Keratinocyte (primary cell): Measurements from ENCODE around the gene SLC34A2. TPM values are rescaled to one million over a fixed set of nuclear protein-coding genes. Genes with fewer than 3 reads are reported as not detected.

Experiments used
- DNase-seq: peaks from one replicate; pipeline ENCODE4 v3.0.0-alpha.2; 2011; ENCODE audit warnings: low read depth, missing footprints, low spot score
- FAIRE-seq: peaks from 2 replicates; lab custom pipeline; 2011; peaks lifted over from hg19 to GRCh38; lab: Jason Lieb, UNC
- H2AFZ ChIP-seq: 2 replicates; pipeline ENCODE4 v1.6.0; 2012; ENCODE audit warnings: low read length, control low read depth, inconsistent platforms; ENCODE audit not compliant: control insufficient read depth
- H3K27ac ChIP-seq: 2 replicates; pipeline ENCODE4 v1.5.1; 2011; ENCODE audit warnings: low read length; ENCODE audit not compliant: control insufficient read depth, insufficient read depth
- H3K27me3 ChIP-seq: 3 replicates; pipeline ENCODE4 v1.6.0; 2011; ENCODE audit warnings: low read length; ENCODE audit not compliant: control insufficient read depth, insufficient read depth; ENCODE audit errors: extremely low read depth
- H3K36me3 ChIP-seq, 2 experiments: 2 replicates in 1 of 2; 3 replicates in 1 of 2; pipeline ENCODE4 v1.5.1; 2011; ENCODE audit warnings: low read length in 2 of 2, mild to moderate bottlenecking in 1 of 2; ENCODE audit not compliant: control insufficient read depth in 2 of 2, insufficient read depth in 2 of 2; ENCODE audit errors: extremely low read depth in 1 of 2
- H3K4me1 ChIP-seq: 3 replicates; pipeline ENCODE4 v1.5.1; 2011; ENCODE audit warnings: low read length; ENCODE audit not compliant: control insufficient read depth, insufficient read depth; ENCODE audit errors: extremely low read depth
- H3K4me2 ChIP-seq: 3 replicates; pipeline ENCODE4 v1.6.0; 2011; ENCODE audit warnings: low read depth, low read length; ENCODE audit not compliant: control insufficient read depth, insufficient read depth; ENCODE audit errors: extremely low read depth
- H3K4me3 ChIP-seq, 3 experiments: fragments of 200-600 bp in 1 of 3; sonication (generic) in 1 of 3; 2 replicates in 2 of 3; 3 replicates in 1 of 3; pipeline ENCODE4 v1.5.1; 2011 to 2016; ENCODE audit warnings: low read length in 3 of 3, mild to moderate bottlenecking in 3 of 3, control low read depth in 2 of 3, inconsistent platforms in 1 of 3, low read depth in 1 of 3, mixed read lengths in 1 of 3, mixed run types in 1 of 3, moderate library complexity in 1 of 3; ENCODE audit not compliant: control insufficient read depth in 2 of 3, insufficient read depth in 2 of 3; ENCODE audit errors: extremely low read depth in 1 of 3
- H3K79me2 ChIP-seq: 2 replicates; pipeline ENCODE4 v1.6.0; 2012; ENCODE audit warnings: low read length; ENCODE audit not compliant: control insufficient read depth, insufficient read depth
- H3K9ac ChIP-seq: 3 replicates; pipeline ENCODE4 v1.6.0; 2011; ENCODE audit warnings: low read length; ENCODE audit not compliant: control insufficient read depth, insufficient read depth; ENCODE audit errors: extremely low read depth
- H3K9me1 ChIP-seq: 3 replicates; pipeline ENCODE4 v1.6.0; 2011; ENCODE audit warnings: low read length; ENCODE audit not compliant: control insufficient read depth, insufficient read depth; ENCODE audit errors: extremely low read depth
- H3K9me3 ChIP-seq: 2 replicates; pipeline ENCODE4 v1.5.1; 2012; ENCODE audit warnings: low read depth, low read length; ENCODE audit not compliant: control insufficient read depth
- H4K20me1 ChIP-seq: 3 replicates; pipeline ENCODE4 v1.6.0; 2011; ENCODE audit warnings: low read length; ENCODE audit not compliant: control insufficient read depth, insufficient read depth; ENCODE audit errors: extremely low read depth
- EZH2 ChIP-seq: IDR thresholded peaks from one replicate; pipeline ENCODE4 v1.6.1; 2012; ENCODE audit warnings: inconsistent platforms, mild to moderate bottlenecking, low read length, moderate library complexity
- dilution Hi-C: fragments of 300-500 bp; cut with MboI; formaldehyde crosslinking; loops from one replicate; pipeline ENCODE4 v1.7.0; 2020; ENCODE audit warnings: low sequenced_read_pairs; ENCODE audit not compliant: extremely low pct_ligation_motif_present
- polyA plus RNA-seq, 5 experiments: library from polyadenylated mRNA; depleted of rRNA in 3 of 5; stranded (reverse) in 3 of 5; stranded (forward) in 1 of 5; unstranded in 1 of 5; fragments of >200 nt; gene quantifications; 1 replicate in 1 of 5; 2 replicates in 3 of 5; 3 replicates in 1 of 5; pipeline versions ENCODE4 v1.2.1 to v1.2.3, GENCODE V29; 2011 to 2012; ENCODE audit warnings: missing spikeins in 2 of 5, low read depth in 1 of 5, low replicate concordance in 1 of 5
- TF ChIP-seq, protein P1 (sequence below), 3 experiments: IDR thresholded peaks in 1 of 3; conservative IDR thresholded peaks in 1 of 3; optimal IDR thresholded peaks in 1 of 3; 2 replicates in 2 of 3; 3 replicates in 1 of 3; pipeline versions ENCODE3 to v1.5.1; 2011; ENCODE audit warnings: low read length in 3 of 3, mild to moderate bottlenecking in 3 of 3, moderate library complexity in 2 of 3, control low read depth in 1 of 3, inconsistent platforms in 1 of 3; ENCODE audit not compliant: insufficient read depth in 2 of 3; ENCODE audit errors: extremely low read depth in 1 of 3

Gene SLC34A2
- polyA plus RNA-seq, 1 donor (not counting 4 experiments of a cell fraction or from before 2014, with no cell fraction given) = not detected

DNA sequence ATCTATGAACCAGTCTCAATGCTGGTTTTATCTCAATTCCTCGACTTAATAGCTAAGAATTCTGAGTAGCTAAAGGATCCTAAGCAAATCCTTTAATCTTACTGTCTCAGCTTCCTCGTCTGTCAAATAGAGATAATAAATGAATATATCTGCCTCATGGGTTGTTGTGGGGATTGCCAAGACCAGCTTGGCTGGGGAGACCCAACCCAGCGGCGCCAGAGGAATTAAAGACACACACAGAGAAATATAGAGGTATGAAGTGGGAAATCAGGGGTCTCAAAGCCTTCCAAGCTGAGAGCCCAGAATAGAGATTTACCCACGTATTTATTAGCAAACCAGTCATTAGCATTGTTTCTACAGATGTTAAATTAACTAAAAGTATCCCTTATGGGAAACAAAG is 41.9 kb downstream of the SLC34A2 start:
- Histone ChIP-seq H3K4me1 (no peaks in the 10 kb centered on the region), H3K4me2 (no peak overlapping the region), H3K36me3 (no peaks in the 10 kb centered on the region), H3K4me3 (no peak overlapping the region), H3K9me3 (no peaks in the 10 kb centered on the region), H3K27me3 (no peaks in the 10 kb centered on the region), H3K27ac (no peak overlapping the region), H3K79me2 (no peaks in the 10 kb centered on the region), H4K20me1 (no peaks in the 10 kb centered on the region), H2AFZ (no peak overlapping the region), H3K9me1 (no peaks in the 10 kb centered on the region), H3K9ac (no peak overlapping the region)
- TF ChIP-seq, protein P1, sequence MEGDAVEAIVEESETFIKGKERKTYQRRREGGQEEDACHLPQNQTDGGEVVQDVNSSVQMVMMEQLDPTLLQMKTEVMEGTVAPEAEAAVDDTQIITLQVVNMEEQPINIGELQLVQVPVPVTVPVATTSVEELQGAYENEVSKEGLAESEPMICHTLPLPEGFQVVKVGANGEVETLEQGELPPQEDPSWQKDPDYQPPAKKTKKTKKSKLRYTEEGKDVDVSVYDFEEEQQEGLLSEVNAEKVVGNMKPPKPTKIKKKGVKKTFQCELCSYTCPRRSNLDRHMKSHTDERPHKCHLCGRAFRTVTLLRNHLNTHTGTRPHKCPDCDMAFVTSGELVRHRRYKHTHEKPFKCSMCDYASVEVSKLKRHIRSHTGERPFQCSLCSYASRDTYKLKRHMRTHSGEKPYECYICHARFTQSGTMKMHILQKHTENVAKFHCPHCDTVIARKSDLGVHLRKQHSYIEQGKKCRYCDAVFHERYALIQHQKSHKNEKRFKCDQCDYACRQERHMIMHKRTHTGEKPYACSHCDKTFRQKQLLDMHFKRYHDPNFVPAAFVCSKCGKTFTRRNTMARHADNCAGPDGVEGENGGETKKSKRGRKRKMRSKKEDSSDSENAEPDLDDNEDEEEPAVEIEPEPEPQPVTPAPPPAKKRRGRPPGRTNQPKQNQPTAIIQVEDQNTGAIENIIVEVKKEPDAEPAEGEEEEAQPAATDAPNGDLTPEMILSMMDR (optimal IDR thresholded peaks at IDR 0.05 in 1 of 3, IDR thresholded peaks at IDR 0.05 in 1 of 3, conservative IDR thresholded peaks at IDR 0.05 in 1 of 3; ENCODE audit: extremely low read depth in 1 of 3, insufficient read depth in 2 of 3, low read length in 3 of 3) = no peak
- TF ChIP-seq EZH2 = no peak
- FAIRE-seq (no peak), DNase-seq (no peak)
- dilution Hi-C loops = no loop called here

DNA sequence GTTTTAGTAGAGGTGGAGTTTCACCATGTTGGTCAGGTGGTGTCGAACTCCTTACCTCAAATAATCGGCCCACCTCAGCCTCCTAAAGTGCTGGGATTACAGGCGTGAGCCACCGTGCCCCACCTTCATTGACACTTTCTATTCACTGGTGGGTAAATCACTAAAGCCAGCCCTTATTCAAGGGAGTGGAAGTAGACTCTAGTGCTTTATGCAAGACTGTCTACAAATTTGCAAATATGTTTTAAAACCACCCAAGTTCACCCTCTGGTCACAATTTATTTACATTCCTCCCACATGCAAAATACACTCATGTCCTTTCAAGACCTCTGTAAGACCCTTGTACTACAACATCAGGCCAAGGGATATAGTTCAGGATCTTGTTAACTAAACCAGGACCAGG is 45.0 kb downstream of the SLC34A2 start:
- Histone ChIP-seq H2AFZ (no peak overlapping the region), H3K79me2 (no peaks in the 10 kb centered on the region), H3K9me3 (no peaks in the 10 kb centered on the region), H3K4me1 (no peaks in the 10 kb centered on the region), H3K27me3 (no peaks in the 10 kb centered on the region), H3K36me3 (no peaks in the 10 kb centered on the region), H3K4me2 (no peak overlapping the region), H3K27ac (no peak overlapping the region), H4K20me1 (no peaks in the 10 kb centered on the region), H3K9me1 (no peaks in the 10 kb centered on the region), H3K4me3 (no peak overlapping the region), H3K9ac (no peak overlapping the region)
- dilution Hi-C loops = no loop called here
- FAIRE-seq (no peak), DNase-seq (no peak)
- TF ChIP-seq, protein P1 (optimal IDR thresholded peaks at IDR 0.05 in 1 of 3, IDR thresholded peaks at IDR 0.05 in 1 of 3, conservative IDR thresholded peaks at IDR 0.05 in 1 of 3; ENCODE audit: extremely low read depth in 1 of 3, insufficient read depth in 2 of 3, low read length in 3 of 3) = no peak
- TF ChIP-seq EZH2 = no peak
